Measurements from ENCODE around the gene ZMYND10.

- no peak for TF ChIP-seq CTCF (IDR thresholded peaks at IDR 0.05 in 8 of 11, conservative IDR thresholded peaks at IDR 0.05 in 3 of 11)
- no peak for TF ChIP-seq POLR2A (IDR thresholded peaks at IDR 0.05)
These were observed 32.5 kb upstream of the ZMYND10 start for GRCh38 chr3:50378024-50378423.
